Astrocyte of the spinal cord (primary cell): ENCODE measurements around the gene SOX13.

Experiments used
- DNase-seq: peaks from one replicate; pipeline ENCODE4 v3.0.0; 2011; ENCODE audit warnings: low read depth, low spot score
- H3K4me3 ChIP-seq: 2 replicates; pipeline ENCODE4 v1.5.1; 2011; ENCODE audit warnings: low read depth, mild to moderate bottlenecking, low read length, moderate library complexity
- in situ Hi-C: cut with HindIII; loops from 2 replicates; pipeline ENCODE4 v1.10.0; 2017; ENCODE audit warnings: low sequenced_read_pairs
- TF ChIP-seq, protein P1 (sequence below): IDR thresholded peaks from 2 replicates; pipeline ENCODE4 v1.5.1; 2012; ENCODE audit warnings: low read depth, mild to moderate bottlenecking, low read length, inconsistent platforms

SOX13 gene

GRCh38 chr1:204059970-204060369 is 12.9 kb upstream of the SOX13 start:
- DNase-seq = no peak
- no peak overlapping the region for H3K4me3 ChIP-seq
- TF ChIP-seq, protein P1, sequence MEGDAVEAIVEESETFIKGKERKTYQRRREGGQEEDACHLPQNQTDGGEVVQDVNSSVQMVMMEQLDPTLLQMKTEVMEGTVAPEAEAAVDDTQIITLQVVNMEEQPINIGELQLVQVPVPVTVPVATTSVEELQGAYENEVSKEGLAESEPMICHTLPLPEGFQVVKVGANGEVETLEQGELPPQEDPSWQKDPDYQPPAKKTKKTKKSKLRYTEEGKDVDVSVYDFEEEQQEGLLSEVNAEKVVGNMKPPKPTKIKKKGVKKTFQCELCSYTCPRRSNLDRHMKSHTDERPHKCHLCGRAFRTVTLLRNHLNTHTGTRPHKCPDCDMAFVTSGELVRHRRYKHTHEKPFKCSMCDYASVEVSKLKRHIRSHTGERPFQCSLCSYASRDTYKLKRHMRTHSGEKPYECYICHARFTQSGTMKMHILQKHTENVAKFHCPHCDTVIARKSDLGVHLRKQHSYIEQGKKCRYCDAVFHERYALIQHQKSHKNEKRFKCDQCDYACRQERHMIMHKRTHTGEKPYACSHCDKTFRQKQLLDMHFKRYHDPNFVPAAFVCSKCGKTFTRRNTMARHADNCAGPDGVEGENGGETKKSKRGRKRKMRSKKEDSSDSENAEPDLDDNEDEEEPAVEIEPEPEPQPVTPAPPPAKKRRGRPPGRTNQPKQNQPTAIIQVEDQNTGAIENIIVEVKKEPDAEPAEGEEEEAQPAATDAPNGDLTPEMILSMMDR = no peak
- in situ Hi-C loops = no loop called here

DNA sequence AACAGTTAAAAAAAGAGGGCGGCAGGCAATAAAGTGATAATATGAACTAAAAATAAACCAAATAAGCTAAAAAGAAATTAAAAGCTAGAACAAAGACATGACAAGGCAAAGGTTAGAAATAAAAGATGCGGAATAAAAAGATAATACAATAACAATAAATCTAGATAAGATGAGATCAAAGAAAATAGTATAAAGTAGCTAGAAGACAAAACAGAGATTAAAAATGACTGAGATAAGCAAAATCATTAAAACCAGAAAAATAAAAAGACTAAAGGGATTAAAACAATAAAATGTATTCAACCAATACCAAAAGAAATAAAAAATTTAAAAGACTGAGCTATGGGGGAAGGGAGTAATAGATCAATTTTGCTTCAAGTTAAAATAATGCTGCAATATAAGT is 10.8 kb upstream of the SOX13 start:
- H3K4me3 ChIP-seq = no peak overlapping the region
- DNase-seq = no peak
- TF ChIP-seq, protein P1 = no peak
- in situ Hi-C loops = no loop called here

DNA sequence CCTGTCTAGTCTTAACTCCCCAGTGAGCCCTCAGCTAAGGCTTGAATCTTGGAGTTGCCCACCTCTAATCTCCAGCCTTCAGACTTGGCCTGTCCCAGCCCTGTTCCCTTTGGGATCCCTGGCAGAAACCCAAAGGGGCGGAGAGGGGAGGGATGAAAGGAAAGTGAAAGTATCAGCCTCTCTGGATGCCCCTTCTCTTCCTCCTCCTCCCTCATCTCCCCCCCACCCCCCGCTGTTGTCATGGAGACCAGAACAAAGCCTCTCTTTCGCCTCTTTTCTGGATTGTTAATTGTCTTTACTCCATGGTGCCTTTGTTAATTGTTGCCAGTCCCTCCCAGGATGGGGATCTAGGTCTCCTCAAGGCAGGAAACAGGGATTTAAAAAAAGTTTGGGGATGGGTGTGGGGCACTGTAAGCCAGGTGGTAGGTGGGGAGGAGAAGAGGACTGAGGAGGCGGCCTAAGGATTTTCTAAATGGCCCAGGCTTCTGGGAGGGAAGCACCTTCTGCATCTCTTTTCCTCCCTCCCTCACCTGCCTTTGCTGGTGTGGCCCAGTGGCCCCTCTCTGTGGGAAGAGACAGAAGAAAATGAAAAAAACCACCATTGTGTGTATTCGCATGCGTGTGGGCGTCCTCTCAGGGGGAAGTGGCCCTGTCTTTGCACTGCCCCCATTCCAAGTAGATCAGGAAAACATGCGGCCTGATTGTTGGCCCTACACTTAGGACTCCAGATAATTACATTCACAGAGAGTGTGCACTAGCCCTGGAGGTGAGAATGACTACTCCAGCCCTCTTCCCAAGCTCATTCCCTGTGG is 7.5 kb upstream of the SOX13 start:
- TF ChIP-seq, protein P1 = no peak
- H3K4me3 ChIP-seq = no peak overlapping the region
- peak; percentile 27 for DNase-seq
- in situ Hi-C loops = no loop called here

- in situ Hi-C loops = no loop called here
- no peak for DNase-seq
- no peak overlapping the region for H3K4me3 ChIP-seq
- TF ChIP-seq, protein P1 = no peak
These were observed 7.0 kb upstream of the SOX13 start for GRCh38 chr1:204065986-204066300.

DNA sequence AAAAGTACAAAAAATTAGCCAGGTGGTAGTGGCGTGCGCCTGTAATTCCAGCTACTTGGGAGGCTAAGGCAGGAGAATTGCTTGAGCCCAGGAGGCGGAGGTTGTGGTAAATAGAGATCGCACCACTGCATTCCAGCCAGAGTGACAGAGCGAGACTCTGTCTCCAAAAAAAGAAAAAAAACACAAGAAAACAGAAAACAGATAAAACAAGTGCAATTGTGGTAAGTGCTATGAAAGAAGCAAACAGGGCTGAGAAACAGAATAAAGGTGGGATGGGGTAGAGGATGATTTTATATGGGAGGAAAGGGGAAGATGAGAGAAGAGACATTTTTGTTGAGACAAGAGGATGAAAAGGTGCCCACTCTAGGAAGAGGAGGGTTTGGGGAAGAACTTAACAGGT is 5.0 kb upstream of the SOX13 start:
- in situ Hi-C loops = no loop called here
- DNase-seq = no peak
- H3K4me3 ChIP-seq = no peak overlapping the region
- TF ChIP-seq, protein P1 = no peak

DNA sequence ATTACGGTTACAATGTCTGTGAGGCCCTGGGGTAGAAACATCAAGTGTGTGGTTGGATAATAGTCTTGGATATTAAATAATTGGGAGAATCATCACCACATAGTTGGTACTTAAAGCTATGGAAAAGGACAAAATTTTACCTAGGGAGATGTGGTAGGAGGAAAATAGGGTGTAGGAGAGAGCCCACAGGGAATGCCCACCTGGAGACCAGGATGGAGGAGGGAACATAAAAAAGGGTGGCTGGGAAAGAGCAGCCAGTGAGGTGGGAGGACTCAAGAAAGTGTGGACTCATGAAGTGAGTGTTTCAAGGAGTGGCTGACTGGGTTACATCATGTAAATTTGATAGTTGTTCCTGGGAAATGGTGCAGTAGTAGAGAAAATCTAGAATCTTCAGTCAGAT is 3.0 kb upstream of the SOX13 start:
- no peak for DNase-seq
- H3K4me3 ChIP-seq = no peak overlapping the region
- TF ChIP-seq, protein P1 = no peak
- in situ Hi-C loops = no loop called here
